NCI-H774 (cell line): Measurements from ENCODE around the gene TBC1D14.

Experiments
- DNase-seq: peaks from one replicate; lab custom pipeline; 2025; lab: John Stamatoyannopoulos, UW

TBC1D14 gene

GRCh38 chr4:7023486-7023885, 113.9 kb downstream of the TBC1D14 start:
- no peak for DNase-seq

DNA sequence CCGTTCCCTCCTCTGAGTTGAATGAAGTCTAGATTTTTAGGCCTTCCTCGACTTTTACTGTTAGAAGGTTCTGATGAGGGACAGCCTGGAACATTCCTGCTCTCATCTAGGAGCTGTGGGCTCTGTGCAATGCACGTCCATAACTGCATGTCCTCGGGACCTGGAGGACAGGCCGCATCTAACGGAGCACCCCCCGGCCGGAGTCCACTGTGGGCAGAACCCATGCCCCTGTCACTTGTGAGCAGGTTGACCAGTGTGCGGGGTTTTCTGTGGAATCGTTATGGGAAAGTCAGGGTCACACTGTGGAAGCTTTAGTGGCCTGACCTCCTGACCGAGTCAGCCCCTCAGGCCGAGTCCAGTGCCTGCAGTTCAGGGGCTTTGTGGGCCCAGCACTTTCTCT, 114.3 kb downstream of the TBC1D14 start:
- DNase-seq: no peak

DNA sequence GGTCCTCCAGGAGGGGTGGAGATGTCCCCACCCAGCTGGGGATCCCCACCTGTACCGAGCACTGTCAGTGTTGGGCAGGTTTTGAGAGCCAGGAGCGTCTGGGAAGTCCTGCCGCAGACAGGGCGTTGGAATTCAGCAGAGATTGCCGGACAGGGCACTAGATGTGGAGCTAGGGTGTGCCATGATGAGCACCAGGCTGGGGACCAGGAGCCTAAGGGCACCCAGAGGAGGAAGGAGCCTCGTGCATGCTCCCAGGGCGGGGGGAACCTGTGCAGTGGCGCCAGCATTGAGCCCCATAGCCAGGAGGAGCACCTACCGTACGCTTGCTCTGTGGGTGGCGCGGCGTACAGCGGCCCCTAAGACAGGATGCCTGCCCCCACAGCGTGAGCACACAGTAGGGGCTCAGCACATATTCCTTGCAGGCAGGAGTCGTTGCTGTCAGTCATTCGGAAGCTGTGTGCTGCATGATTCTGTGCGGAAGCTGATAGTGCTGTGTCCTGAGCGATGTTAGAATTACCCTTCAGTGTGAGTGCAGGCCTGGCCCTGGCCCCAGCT, 114.8 kb downstream of the TBC1D14 start:
- no peak for DNase-seq

DNA sequence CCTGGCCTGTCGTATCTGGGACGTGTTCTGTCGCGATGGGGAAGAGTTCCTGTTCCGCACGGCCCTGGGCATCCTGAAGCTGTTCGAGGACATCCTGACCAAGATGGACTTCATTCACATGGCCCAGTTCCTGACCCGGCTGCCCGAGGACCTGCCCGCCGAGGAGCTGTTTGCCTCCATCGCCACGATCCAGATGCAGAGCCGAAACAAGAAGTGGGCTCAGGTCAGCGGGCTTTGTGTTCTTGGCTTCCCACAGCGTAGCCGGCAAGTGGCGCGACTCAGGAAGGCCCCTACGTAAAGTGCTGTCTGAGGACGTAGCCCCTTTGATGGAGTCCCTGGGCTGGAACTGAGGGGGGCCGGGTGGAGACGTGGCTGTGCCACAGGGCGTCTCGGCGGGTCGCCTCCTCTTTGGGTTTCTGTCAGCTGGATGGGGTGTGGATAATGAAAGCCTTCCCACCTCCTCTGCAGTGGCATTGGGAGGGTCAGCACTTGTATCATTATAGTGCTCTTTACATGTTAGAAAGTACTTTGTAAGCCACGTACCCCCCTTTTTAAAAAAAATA, 115.5 kb downstream of the TBC1D14 start:
- DNase-seq: no peak

DNA sequence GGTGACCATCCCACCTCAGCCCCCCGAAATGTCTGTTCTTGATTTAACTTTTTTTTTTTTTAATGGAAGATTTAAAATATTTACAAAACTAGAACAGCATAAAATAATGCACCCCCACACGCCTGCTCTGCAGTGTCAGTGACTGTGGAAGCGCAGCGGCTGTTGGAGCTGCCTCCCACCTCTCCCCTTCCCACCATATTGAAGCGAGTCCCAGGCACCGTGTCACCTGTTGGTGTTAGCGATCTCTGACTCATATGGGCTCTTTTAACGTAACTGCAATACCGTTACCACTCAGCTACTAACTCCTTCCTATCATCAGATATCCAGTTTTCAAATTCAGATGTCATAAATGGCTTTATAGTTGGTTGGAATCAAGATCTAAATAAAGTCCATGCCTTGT, 116.5 kb downstream of the TBC1D14 start:
- DNase-seq: no peak

DNA sequence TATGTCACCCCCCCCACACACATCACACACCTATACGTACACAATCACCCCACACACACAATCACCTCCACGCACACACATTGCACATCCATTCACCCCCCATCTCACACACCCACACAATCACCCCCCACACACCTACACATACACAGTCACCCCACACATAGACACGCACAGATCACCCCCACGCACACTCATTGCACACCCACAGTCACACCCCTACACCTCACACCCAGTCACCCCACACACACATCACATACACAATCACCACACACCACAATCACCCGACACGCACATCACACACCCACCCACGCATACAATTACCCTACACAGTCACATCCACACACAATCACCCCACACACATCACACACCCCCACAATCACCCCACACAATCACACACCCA, 117.7 kb downstream of the TBC1D14 start:
- DNase-seq: no peak

DNA sequence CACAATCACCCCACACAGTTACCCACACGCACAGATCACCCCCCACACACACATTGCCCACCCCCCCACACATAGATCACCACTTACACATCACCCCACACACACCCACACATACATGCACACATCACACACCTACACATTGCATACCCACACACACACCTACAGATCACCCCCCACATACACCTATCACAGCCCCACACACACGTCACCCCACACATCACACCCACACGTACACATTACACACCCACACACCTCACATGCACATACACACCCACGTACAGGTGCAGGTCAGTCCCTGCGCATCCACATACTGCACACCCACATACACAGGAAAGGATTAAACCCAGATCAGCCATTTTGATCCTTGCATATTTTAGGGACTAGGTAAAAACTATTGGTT, 118.3 kb downstream of the TBC1D14 start:
- no peak for DNase-seq

DNA sequence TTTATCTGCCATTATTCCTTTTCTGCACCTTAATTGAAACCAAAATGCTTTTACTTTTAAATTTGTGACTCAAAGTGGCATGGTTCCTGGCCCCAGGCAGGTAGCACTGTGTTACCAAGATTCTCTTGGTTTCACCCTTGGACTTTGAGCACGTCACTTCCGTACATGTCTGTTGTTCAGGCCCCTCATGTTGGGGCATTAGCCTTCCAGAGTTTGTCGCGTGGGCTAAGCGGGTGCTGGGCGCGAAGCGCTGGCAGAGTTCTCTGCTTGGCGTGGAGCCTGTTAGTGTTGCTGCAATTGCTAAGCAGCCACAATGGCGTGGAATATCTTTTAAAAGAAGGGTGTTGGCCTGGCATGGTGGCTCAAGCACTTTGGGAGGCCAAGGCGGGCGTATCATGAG, 119.6 kb downstream of the TBC1D14 start:
- DNase-seq: no peak

GRCh38 chr4:7029921-7030320, 120.3 kb downstream of the TBC1D14 start:
- no peak for DNase-seq

- no peak for DNase-seq
Measured at GRCh38 chr4:7030856-7031255, 121.2 kb downstream of the TBC1D14 start.

GRCh38 chr4:7031558-7032449, 122.2 kb downstream of the TBC1D14 start:
- DNase-seq: no peak

DNA sequence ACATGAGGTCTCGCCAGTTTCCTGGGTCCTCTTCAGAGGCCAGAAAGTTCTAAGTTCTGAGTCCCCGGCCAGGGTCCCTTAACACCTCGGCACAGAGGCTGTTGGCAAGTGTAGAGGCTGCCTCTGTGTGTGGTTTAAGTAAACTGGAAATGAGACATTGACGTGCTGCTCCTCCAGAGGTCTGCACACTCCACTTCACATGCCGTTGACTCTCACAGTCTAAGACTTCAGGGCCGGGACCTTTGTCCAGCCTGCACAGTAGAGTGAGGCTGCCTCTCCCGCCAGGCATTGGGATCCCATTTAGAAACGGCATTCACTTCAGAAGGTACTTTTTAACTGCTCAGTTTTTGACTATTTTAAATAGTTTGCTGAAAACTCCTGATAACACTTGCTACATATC, 123.0 kb downstream of the TBC1D14 start:
- no peak for DNase-seq

- peak; percentile 63 for DNase-seq
Measured at GRCh38 chr4:7034262-7035081, 124.8 kb downstream of the TBC1D14 start.

DNA sequence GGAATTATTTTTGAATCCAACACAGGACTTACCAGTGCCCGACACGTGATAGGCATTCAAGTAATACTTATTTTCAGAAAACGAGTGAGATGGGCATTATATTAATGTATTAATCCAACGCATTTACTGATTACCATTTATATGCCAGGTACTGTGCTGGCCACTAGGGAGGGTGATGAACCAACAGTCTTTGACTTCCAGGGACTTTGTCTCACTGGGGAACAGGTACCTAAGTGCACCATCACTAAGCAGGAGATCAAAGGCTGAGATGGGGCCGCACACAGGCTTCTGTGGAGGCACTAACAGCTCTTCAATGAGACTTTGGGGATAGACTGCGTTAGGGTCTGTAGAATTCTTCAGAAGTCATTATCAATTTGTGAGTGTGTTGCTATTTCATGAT, 127.8 kb downstream of the TBC1D14 start:
- DNase-seq: no peak

GRCh38 chr4:7040765-7041164, 131.1 kb downstream of the TBC1D14 start:
- DNase-seq: no peak

GRCh38 chr4:7041246-7041645, 131.6 kb downstream of the TBC1D14 start:
- no peak for DNase-seq

DNA sequence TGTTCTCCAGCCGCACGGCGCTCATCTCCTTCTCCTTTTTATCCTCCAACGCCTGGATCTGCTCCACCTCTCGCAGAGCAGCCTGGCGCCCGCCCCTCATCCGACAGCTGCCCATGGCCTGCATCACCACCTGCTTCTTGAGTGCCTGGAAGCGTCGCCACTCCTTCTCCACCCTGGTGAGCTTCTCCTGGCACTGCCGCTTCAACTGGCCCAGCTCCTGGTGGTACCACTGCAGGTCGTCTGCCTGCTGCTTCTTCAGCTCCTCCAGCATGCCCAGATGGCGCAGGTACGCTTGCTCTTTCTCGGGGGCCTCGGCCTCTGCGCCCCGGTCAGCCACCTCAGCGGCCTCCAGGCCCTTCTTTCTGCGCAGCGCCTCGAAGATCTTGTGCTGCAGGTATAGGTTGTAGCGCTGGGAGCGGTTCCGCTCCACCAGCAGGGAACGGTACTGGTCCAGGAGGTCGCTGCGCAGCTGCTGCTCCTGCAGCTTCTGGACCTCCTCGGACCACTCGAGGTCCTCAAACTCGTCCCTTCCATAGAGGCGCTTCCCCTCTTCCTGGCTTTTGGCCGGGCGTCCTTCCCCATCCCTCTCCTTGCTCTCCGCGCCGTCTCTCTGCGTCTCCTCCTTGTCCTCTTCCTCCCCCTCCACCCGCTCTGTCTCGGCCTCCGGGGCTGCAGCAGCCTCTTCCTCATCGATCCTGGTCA, 132.3 kb downstream of the TBC1D14 start:
- DNase-seq: no peak

- DNase-seq: peak; percentile 96
Measured at GRCh38 chr4:7042503-7043283, 133.1 kb downstream of the TBC1D14 start.

DNA sequence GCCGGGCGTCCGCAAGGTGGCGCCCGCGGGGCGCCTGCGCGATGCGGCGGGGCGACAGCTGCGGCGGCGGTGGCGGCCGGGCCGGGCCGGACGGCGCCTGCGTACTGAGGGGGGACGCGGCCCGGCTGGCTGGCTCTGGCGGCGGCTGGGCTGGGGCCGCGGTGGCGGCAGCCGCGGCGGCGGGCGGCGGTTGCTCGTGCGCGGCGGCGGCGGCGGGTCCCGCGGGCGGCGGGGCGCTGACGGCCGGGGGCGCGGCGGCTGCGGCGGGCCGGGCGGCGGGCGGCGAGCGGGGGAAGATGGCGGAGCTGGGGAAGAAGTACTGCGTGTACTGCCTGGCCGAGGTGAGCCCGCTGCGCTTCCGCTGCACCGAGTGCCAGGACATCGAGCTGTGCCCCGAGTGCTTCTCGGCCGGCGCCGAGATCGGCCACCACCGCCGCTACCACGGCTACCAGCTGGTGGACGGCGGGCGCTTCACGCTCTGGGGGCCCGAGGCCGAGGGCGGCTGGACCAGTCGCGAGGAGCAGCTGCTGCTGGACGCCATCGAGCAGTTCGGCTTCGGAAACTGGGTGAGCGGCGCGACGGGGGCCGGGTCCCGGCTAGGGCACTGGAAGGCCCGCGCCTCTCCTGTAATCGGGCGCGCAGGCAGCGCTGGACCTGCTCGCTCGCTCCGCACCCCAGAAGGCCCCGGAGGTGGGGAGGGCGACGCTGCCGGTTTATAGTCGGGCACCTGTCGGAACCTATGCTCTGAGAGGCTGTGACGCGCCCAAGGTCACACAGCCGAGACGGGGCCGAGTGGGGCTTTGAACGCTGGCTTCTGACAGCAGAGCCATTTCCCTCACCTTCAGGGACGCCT, 133.9 kb downstream of the TBC1D14 start, which contains the start of gene TADA2B:
TSS of gene TADA2B (plus strand) at position 89 of the 853 bp plus-strand sequence. CDS start at position 297, 208 bp downstream.
- DNase-seq: peak; percentile 45
